ENCODE data around the gene MRPS2. TPM values are rescaled to one million over a fixed set of nuclear protein-coding genes. Genes with fewer than 3 reads are reported as not detected.
"Not testable (repeated sequence)": the region's sequence is repeated elsewhere in the genome, so short reads cannot be mapped to it uniquely, and the experiment has no call there.

MRPS2 gene
- 12.5 TPM for total RNA-seq

DNA sequence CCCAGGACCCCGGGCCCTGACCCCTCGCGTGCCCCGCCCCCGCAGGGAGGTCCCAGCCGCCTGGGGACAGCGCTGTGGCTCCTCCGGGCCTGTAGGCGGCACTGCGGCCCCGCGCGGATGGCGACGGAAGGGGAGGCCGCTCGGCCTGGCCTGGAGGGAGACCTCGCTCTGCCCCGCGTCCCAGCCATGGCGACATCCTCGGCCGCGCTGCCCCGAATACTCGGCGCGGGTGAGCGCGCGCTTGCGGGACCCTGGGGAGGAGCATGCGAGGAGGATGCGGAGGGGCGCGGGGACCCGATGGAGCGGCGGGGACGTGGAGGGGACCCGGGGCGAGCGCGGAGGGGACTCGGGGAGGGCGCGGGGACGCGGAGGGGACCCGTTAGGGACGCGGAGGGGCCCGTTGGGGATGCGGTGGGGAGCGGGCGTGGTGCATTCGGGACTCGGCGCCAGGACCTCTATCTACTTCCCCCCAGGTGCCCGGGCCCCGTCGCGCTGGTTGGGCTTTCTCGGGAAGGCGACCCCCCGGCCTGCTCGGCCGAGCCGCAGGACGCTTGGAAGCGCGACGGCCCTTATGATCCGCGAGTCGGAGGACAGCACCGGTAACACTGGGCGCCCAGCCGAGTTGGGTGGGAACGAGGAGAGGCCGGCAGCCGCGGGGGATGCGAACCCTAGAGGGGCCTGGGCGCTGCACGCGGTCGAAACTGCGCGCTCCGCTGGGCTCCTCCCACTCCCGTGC, at the start of gene MRPS2:
Gene MRPS2, plus strand, starts transcription at position 158 of the 736 bp plus-strand sequence. Its CDS starts 29 bp downstream, at position 187.
- Histone ChIP-seq H3K27me3 (ENCODE audit: insufficient read depth, low read length) (no peaks in the 10 kb centered on the region), H3K4me1 (ENCODE audit: insufficient read depth, low read length) (peaks cover 26% of the 10 kb centered on the region), H3K4me3 (ENCODE audit: low read length) (peak within 1 kb of the TSS; percentile 62), H3K9me3 (ENCODE audit: low read depth, low read length) (no peaks in the 10 kb centered on the region)

DNA sequence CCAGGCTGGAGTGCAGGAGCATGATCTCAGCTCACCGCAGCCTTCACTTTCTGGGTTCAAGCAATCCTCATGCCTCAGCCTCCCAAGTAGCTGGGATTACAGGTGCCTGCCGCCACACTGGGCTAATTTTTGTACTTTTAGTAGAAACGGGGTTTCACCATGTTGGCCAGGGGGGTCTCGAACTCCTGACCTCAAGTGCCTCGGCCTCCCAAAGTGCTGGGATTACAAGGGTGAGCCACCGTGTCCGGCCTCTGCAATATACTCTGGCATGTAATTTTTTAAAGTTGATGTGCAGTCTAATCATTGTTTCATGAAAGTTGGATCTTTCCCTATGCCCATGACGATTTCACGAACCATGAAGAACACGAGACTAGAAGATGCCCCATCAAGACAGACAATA, 49.5 kb upstream of the MRPS2 start:
- no peaks in the 10 kb centered on the region for H3K9me3 ChIP-seq (ENCODE audit: low read depth, low read length)
- no peaks in the 10 kb centered on the region for H3K4me1 ChIP-seq (ENCODE audit: insufficient read depth, low read length)
- H3K4me3 ChIP-seq (ENCODE audit: low read length): no peak overlapping the region
- H3K27me3 ChIP-seq (ENCODE audit: insufficient read depth, low read length): no peaks in the 10 kb centered on the region

DNA sequence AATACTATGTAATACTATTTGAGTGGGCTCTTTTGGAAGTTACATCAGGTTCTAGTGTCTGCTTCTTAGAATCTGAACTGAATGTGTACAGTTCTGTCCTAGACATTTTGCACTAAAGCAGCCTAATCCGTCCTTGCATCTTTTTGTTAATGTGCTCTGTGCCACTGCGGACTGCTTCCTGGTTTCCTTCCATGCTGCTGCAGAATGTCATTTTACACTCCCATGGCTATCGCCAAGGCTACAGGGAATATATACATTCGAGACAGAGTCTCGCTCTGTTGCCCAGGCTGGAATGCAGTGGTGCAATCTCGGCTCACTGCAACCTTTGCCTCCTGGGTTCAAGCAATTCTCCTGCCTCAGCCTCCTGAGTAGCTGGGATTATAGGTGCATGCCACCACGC, 48.6 kb upstream of the MRPS2 start:
- H3K4me1 ChIP-seq (ENCODE audit: insufficient read depth, low read length); H3K9me3 ChIP-seq (ENCODE audit: low read depth, low read length); H3K27me3 ChIP-seq (ENCODE audit: insufficient read depth, low read length); H3K4me3 ChIP-seq (ENCODE audit: low read length): not testable (repeated sequence)

DNA sequence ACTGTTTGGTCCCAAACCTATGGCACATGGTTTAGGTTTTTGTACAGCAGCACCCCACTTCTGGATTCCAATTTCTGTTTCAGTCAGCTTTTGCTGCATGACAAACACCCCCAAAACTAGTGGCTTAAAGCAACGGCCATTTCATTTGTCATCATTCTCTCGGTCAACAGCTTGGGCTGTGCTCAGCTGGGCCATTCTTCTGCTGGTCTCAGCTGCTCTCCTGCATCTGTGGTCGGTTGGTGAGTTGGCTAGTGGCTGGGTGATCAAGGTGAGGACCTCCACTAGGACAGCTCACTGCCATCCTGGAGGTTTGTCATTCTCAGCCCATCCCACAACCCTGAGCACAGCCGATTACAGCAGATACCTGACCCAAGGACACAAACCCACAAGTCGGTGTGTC, 45.7 kb upstream of the MRPS2 start:
- Histone ChIP-seq H3K27me3 (ENCODE audit: insufficient read depth, low read length) (no peaks in the 10 kb centered on the region), H3K4me1 (ENCODE audit: insufficient read depth, low read length) (no peaks in the 10 kb centered on the region), H3K4me3 (ENCODE audit: low read length) (no peak overlapping the region), H3K9me3 (ENCODE audit: low read depth, low read length) (no peaks in the 10 kb centered on the region)

DNA sequence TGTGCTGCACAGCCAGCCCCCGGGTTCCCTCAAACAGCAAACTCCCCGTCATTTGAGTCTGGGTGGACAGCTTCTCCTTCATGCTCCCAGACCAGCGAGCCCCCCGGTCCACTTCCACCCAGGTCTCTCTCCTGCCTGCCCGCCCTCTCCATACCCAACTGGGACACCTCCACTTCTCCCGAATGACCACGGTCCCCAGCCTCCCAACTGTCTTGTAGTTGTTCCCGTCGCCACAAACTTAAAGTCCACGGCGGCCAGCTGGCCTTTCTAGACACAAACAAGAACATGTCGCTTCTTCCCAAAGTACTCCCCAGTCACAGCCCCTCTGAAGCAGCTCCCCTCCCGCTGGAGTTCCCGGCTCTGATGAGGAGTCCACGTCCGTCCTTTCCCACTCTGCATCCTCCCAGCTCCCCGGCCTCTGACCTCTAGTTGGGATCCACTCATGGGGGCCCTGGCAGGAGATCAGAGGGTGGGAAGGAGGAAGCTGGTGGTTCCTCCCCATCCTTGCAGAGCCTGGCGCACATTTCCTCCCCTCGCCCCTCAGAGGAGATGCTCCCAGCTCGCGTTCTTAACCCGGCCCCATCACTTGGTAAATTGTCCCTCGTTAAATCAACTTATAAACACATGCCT, 45.0 kb upstream of the MRPS2 start:
- Histone ChIP-seq H3K27me3 (ENCODE audit: insufficient read depth, low read length) (no peaks in the 10 kb centered on the region), H3K9me3 (ENCODE audit: low read depth, low read length) (no peaks in the 10 kb centered on the region), H3K4me3 (ENCODE audit: low read length) (no peak overlapping the region), H3K4me1 (ENCODE audit: insufficient read depth, low read length) (no peaks in the 10 kb centered on the region)

DNA sequence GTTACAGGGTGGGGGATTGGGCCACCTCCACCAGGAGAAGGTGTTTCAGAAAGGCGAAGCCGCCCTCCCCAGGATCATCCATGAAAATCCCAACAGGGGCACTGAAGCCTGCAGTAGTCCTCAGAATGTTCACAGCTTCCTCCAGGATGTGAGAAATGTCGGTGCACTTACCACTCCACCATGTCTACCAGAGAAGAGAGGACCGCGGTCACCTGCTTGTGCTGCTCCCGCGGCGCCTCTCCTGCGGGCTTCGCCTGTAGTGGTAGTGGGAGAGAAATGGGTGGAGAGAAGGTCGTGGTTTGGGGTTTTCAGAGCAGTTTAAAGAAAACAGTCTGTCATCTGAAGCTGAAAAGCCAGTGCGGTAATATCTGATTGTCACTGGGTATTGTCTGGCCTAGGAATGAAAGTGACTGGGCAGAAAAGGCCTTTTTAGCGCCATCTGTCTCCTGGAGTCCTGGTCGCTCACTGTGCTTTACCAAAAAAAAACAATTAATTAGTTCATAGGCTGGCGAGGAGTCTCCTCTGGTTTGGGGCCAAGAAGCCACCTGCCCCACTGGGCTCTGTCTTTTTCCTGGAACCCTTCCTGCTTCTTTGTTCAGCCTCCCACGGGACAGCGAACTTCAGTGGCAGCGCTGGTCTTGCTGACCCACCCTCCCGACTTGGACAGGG, 43.9 kb upstream of the MRPS2 start:
- H3K27me3 ChIP-seq (ENCODE audit: insufficient read depth, low read length): no peaks in the 10 kb centered on the region
- no peaks in the 10 kb centered on the region for H3K9me3 ChIP-seq (ENCODE audit: low read depth, low read length)
- no peak overlapping the region for H3K4me3 ChIP-seq (ENCODE audit: low read length)
- no peaks in the 10 kb centered on the region for H3K4me1 ChIP-seq (ENCODE audit: insufficient read depth, low read length)

DNA sequence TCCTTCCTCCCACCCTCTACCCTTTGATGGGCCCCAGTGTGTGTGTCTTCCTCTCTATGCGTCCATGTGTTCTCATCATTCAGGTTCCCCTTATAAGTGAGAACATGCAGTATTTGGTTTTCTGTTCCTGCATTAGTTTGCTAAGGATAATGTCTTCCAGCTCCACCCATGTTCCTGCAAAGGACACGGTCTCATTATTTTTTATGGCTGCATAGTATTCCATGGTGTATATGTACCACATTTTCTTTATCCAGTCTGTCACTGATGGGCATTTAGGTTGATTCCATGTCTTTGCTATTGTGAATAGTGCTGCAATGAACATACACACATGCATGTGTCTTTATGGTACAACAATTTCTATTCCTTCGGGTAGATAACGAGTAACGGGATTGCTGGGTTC, 42.0 kb upstream of the MRPS2 start:
- H3K9me3 ChIP-seq (ENCODE audit: low read depth, low read length); H3K27me3 ChIP-seq (ENCODE audit: insufficient read depth, low read length); H3K4me1 ChIP-seq (ENCODE audit: insufficient read depth, low read length); H3K4me3 ChIP-seq (ENCODE audit: low read length): not testable (repeated sequence)

DNA sequence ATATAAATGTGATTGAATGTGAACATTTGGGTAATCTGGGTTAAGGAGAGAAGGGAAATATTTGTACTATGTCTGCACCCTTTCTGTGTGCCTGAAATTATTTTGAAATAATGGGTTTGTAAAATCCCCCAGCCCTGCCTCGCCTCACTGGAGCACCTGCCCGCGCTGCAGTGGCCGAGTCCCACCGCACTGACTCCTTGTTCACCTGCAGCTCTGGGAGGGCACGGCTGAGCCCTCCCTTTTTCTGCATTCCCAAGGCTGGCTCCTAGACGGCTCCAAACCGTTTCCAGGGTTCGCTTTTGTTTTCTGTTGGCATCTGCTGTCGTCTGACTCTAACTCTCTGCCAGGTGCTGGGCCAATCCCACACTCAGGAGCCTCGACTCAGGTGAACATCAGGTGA, 38.5 kb upstream of the MRPS2 start:
- H3K27me3 ChIP-seq (ENCODE audit: insufficient read depth, low read length): no peaks in the 10 kb centered on the region
- no peak overlapping the region for H3K4me3 ChIP-seq (ENCODE audit: low read length)
- H3K9me3 ChIP-seq (ENCODE audit: low read depth, low read length): no peaks in the 10 kb centered on the region
- no peaks in the 10 kb centered on the region for H3K4me1 ChIP-seq (ENCODE audit: insufficient read depth, low read length)

DNA sequence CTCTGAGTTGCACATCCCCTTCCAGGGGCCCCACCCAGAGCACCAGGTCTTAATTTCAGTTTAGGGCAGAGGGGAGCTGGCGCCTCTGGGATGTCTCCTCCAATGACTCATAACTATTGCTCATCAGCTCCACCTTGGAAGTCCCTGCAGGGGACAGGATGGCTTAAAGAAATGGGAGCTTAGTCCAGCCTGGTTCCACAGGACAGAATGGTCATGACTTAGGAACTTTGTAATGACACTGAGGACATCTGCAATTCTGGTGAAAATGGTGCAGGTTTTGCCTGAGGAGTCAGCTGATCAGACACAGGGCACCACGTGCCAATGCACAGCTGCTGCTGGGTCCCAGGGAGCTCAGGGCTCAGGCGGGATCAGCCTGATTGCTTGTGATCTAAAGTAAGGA, 37.3 kb upstream of the MRPS2 start:
- H3K9me3 ChIP-seq (ENCODE audit: low read depth, low read length): no peaks in the 10 kb centered on the region
- peaks cover under 1% of the 10 kb centered on the region for H3K4me1 ChIP-seq (ENCODE audit: insufficient read depth, low read length)
- H3K27me3 ChIP-seq (ENCODE audit: insufficient read depth, low read length): no peaks in the 10 kb centered on the region
- H3K4me3 ChIP-seq (ENCODE audit: low read length): no peak overlapping the region

DNA sequence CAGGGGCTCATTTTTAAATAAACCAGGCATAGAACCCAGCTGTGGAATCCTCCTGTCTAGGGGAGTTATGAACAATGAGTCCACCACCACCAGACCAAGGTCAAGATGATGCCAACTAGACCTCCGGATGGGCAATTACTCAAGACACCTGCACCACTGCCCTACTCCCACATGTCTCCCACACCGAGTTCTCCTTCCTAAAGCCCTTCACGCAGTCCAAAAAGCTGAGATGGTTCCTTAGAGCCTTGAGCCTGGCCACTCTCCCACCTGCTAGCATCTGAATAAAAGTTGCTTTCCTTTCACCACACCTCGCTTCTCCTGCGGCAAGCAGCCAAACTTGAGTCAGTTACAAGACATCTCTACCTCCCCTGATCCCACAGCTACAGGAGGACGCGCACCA, 36.3 kb upstream of the MRPS2 start:
- Histone ChIP-seq H3K9me3 (ENCODE audit: low read depth, low read length) (no peaks in the 10 kb centered on the region), H3K4me3 (ENCODE audit: low read length) (no peak overlapping the region), H3K4me1 (ENCODE audit: insufficient read depth, low read length) (peaks cover 11% of the 10 kb centered on the region), H3K27me3 (ENCODE audit: insufficient read depth, low read length) (peaks cover 2% of the 10 kb centered on the region)

DNA sequence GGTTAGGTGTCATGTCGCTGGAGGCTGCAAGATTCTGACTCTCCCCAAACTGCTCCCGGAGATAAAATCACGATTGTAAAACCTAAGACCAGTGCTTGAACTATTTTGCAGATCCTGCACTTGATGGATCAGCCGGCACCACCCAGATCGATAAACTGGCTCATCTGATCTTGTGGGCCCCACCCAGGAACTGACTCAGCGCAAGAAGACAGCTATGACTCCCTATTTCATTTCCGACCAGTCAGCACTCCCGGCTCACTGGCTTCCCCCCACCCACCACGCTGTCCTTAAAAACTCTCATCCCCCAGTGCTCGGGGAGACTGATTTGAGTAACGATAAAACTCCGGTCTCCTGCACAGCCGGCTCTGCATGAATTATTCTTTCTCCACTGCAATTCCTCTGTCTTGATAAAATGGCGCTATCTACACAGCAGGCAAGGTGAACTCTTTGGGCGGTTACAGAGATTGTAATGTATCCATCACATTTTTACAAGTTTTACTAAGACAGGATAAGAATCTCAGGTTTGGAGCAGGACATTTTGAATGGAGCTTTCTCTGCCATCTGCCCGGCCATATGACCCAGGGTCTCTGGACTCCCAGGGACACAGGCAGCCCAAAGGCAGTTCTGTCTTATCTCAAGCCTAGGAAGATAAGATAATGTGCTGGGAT, 31.5 kb upstream of the MRPS2 start:
- Histone ChIP-seq H3K4me1 (ENCODE audit: insufficient read depth, low read length) (peaks cover 13% of the 10 kb centered on the region), H3K27me3 (ENCODE audit: insufficient read depth, low read length) (peaks cover 2% of the 10 kb centered on the region), H3K4me3 (ENCODE audit: low read length) (no peak overlapping the region), H3K9me3 (ENCODE audit: low read depth, low read length) (no peaks in the 10 kb centered on the region)

DNA sequence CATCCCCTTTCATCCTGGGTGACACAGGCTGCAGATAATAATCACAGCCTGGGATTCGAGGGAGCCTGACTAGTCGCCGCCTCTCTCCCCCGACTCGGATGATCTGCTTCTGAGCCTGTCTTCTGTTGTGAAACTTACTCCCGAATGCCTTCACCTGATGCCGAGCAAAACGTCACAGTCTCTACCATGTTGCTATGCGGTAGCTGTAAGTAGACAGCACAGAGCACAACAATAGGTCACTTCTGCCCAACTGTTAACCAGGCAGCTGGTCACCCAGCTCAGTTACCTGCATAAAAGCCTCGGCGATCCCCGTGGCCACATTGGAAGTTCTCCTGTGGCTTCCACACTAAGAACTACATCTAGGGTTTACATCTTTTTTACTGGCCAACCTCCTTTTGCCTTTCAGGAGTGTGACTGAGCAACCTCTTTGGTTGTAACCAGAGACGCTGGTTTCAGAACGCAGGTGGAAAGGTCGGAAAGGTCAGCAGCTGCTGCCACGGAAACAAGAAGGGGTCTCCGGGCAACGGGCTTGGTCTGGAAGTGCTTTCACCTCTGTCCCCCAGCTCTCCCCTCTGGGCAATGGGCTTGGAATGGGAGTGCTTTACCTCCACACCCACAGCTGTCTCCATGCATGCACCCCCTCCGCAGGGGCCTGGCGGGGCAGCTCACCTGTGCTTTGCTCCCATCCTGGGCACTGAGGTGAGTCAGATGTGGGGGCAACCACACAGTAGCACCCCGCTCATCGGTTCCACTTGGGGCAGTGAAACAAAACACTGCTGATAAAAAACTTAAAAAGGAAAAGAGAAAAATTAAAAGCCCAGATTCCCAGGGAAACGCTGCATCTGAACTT, 28.5 kb upstream of the MRPS2 start:
- no peak overlapping the region for H3K4me3 ChIP-seq (ENCODE audit: low read length)
- no peaks in the 10 kb centered on the region for H3K9me3 ChIP-seq (ENCODE audit: low read depth, low read length)
- peaks cover 2% of the 10 kb centered on the region for H3K27me3 ChIP-seq (ENCODE audit: insufficient read depth, low read length)
- H3K4me1 ChIP-seq (ENCODE audit: insufficient read depth, low read length): peaks cover 13% of the 10 kb centered on the region

DNA sequence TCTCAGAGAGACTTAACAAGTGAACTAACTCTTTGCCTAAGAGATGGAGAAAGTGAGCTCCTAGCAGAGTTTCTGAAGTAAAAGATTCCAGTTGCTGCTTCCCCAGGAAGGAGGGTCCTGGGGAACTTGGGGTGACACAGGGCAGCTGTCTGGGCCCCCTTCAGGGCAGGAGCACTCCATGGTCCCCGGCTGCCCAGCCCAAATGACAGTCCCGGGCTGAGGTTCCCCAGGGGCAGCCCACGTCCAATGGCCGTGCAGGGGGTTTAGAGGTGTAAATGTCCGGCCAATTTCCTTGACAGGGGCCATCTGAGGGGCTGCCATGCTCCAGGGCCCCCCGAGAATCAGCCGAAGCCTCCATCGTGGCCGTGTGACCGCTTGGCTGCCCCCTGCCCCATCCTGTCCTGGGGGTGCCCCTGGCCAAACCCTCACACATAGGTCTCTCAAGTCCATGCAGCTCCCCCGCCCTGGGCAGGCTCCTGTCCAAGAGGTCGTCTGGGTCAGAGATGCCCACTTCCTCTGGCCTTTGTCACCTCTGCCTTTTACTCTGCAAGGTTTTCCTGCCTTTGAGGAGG, 26.4 kb upstream of the MRPS2 start:
- Histone ChIP-seq H3K9me3 (ENCODE audit: low read depth, low read length) (no peaks in the 10 kb centered on the region), H3K27me3 (ENCODE audit: insufficient read depth, low read length) (peaks cover 6% of the 10 kb centered on the region), H3K4me1 (ENCODE audit: insufficient read depth, low read length) (peaks cover 8% of the 10 kb centered on the region), H3K4me3 (ENCODE audit: low read length) (no peak overlapping the region)

DNA sequence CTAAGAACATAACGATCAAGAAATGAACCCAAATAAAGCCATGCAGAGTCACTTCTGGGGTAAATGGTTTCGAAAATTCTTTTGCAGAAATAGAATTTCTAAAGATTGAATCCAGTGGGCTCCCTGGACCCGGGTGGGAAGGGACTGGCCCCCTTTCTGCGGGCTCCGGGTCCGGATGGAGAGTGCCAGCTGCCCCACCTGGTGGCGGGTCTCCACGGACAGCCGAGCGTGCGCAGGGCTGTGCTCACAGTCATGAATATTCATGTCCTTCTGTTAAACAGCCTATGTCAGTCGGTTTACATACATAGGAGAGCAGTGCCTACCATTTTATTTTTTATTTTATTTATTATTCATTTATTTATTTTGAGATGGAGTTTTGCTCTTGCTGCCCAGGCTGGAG, 25.6 kb upstream of the MRPS2 start:
- Histone ChIP-seq H3K27me3 (ENCODE audit: insufficient read depth, low read length) (peaks cover 6% of the 10 kb centered on the region), H3K9me3 (ENCODE audit: low read depth, low read length) (no peaks in the 10 kb centered on the region), H3K4me3 (ENCODE audit: low read length) (no peak overlapping the region), H3K4me1 (ENCODE audit: insufficient read depth, low read length) (peaks cover 5% of the 10 kb centered on the region)

Measured in mononuclear cell (primary cell).